Vagina (tissue), 2 donors: Measurements from ENCODE around the gene MZF1.

Experiments used
- CTCF ChIP-seq, 3 experiments: fragments of 450-650 bp in 2 of 3; fragments of 200-600 bp in 1 of 3; sonication (generic) in 1 of 3; IDR thresholded peaks; one replicate each; pipeline ENCODE4 v1.5.1; 2017 to 2019; ENCODE audit warnings: antibody characterized with exemption in 3 of 3, mild to moderate bottlenecking in 2 of 3, moderate library complexity in 2 of 3
- POLR2AphosphoS5 ChIP-seq, 2 donors: sonication (generic); formaldehyde crosslinking; IDR thresholded peaks; one replicate each; pipeline ENCODE4 v1.9.0; 2017; ENCODE audit warnings: antibody characterized with exemption in 2 of 2, mild to moderate bottlenecking in 2 of 2, low read depth in 1 of 2; ENCODE audit not compliant: insufficient read depth in 1 of 2

GRCh38 chr19:58570770-58571574 is 2.2 kb downstream of the MZF1 start:
- TF ChIP-seq CTCF (IDR thresholded peaks at IDR 0.05) = no peak
- no peak for TF ChIP-seq POLR2AphosphoS5 (IDR thresholded peaks at IDR 0.05; ENCODE audit: insufficient read depth in 1 of 2, low read depth in 1 of 2)
